ENCODE measurements around the gene CCDC183.
"Not testable (repeated sequence)": the region's sequence is repeated elsewhere in the genome, so short reads cannot be mapped to it uniquely, and the experiment has no call there.

CCDC183 gene

GRCh38 chr9:136799079-136799853 is 3.1 kb downstream of the CCDC183 start:
- H3K27ac ChIP-seq = no peak overlapping the region
- intact Hi-C loops (cut with DNase I; ENCODE audit: low total_unique reads) = no loop called here
- H3K27me3 ChIP-seq = peaks cover 0 to 86% of the 10 kb centered on the region in 2 donors
- H3K4me3 ChIP-seq = peak overlapping the region in 1 of 2 donors; percentile 33
- H3K9me3 ChIP-seq = no peaks in the 10 kb centered on the region
- no peaks in the 10 kb centered on the region for H3K36me3 ChIP-seq
- H3K4me1 ChIP-seq = peaks cover 0 to 34% (median 18%) of the 10 kb centered on the region in 4 donors
- no peak for TF ChIP-seq CTCF (IDR thresholded peaks at IDR 0.05)
- DNase-seq = no peak

- Histone ChIP-seq H3K9me3 (no peaks in the 10 kb centered on the region), H3K27ac (no peak overlapping the region), H3K36me3 (no peaks in the 10 kb centered on the region), H3K27me3 (peaks cover 0 to 85% of the 10 kb centered on the region in 2 donors), H3K4me3 (peak overlapping the region; percentile 5 to 33), H3K4me1 (peaks cover 0 to 37% (median 18%) of the 10 kb centered on the region in 4 donors)
- no peak for DNase-seq
- intact Hi-C loops (cut with DNase I; ENCODE audit: low total_unique reads) = no loop called here
- no peak for TF ChIP-seq CTCF (IDR thresholded peaks at IDR 0.05)
These were observed 3.9 kb downstream of the CCDC183 start for GRCh38 chr9:136799854-136800657.

GRCh38 chr9:136802321-136802720 is 6.2 kb downstream of the CCDC183 start:
- H3K4me3 ChIP-seq = no peak overlapping the region
- H3K36me3 ChIP-seq = no peaks in the 10 kb centered on the region
- H3K27me3 ChIP-seq = peaks cover 0 to 62% of the 10 kb centered on the region in 2 donors
- DNase-seq = no peak
- H3K4me1 ChIP-seq = peaks cover 0 to 48% (median 27%) of the 10 kb centered on the region in 4 donors
- intact Hi-C loops (cut with DNase I; ENCODE audit: low total_unique reads) = no loop called here
- no peak for TF ChIP-seq CTCF (IDR thresholded peaks at IDR 0.05)
- no peaks in the 10 kb centered on the region for H3K9me3 ChIP-seq
- no peak overlapping the region for H3K27ac ChIP-seq

GRCh38 chr9:136803009-136803550 is 6.9 kb downstream of the CCDC183 start:
- H3K9me3 ChIP-seq; H3K27ac ChIP-seq; DNase-seq; H3K4me3 ChIP-seq; H3K36me3 ChIP-seq; intact Hi-C loops (cut with DNase I; ENCODE audit: low total_unique reads): not testable (repeated sequence)
- peaks cover 0 to 50% (median 28%) of the 10 kb centered on the region in 4 donors for H3K4me1 ChIP-seq
- H3K27me3 ChIP-seq = peaks cover 0 to 54% of the 10 kb centered on the region in 2 donors

GRCh38 chr9:136803551-136804508 is 7.7 kb downstream of the CCDC183 start:
- H3K27me3 ChIP-seq = peaks cover 0 to 47% of the 10 kb centered on the region in 2 donors
- no peak for DNase-seq
- no peaks in the 10 kb centered on the region for H3K36me3 ChIP-seq
- no peak overlapping the region for H3K4me3 ChIP-seq
- H3K4me1 ChIP-seq = peaks cover 0 to 55% (median 29%) of the 10 kb centered on the region in 4 donors
- intact Hi-C loops (cut with DNase I; ENCODE audit: low total_unique reads) = no loop called here
- no peaks in the 10 kb centered on the region for H3K9me3 ChIP-seq
- TF ChIP-seq CTCF (IDR thresholded peaks at IDR 0.05) = no peak
- no peak overlapping the region for H3K27ac ChIP-seq
